Thyroid gland (tissue), 4 donors: ENCODE data around the gene AKAP5.

Experiments used
- CTCF ChIP-seq, 6 experiments: fragments of 200-600 bp in 3 of 6; fragments of 450-650 bp in 3 of 6; sonication (generic) in 3 of 6; IDR thresholded peaks; one replicate each; pipeline ENCODE4 v1.5.1; 2016 to 2019; ENCODE audit warnings: antibody characterized with exemption in 6 of 6, mild to moderate bottlenecking in 2 of 6, inconsistent platforms in 1 of 6, moderate library complexity in 1 of 6
- POLR2A ChIP-seq, 2 donors: fragments of 450-650 bp; IDR thresholded peaks; one replicate each; pipeline ENCODE4 v1.6.1; 2017; ENCODE audit warnings: antibody characterized with exemption in 2 of 2, mild to moderate bottlenecking in 2 of 2, moderate library complexity in 1 of 2

- TF ChIP-seq POLR2A (IDR thresholded peaks at IDR 0.05) (peak; percentile 36 to 97), CTCF (IDR thresholded peaks at IDR 0.05) (no peak)
These were observed 38.4 kb downstream of the AKAP5 start, which contains the start of gene ZBTB25 for GRCh38 chr14:64503434-64504309.
